Measurements from ENCODE around the gene CLEC4F.

GRCh38 chr2:70854411-70854810, 34.0 kb upstream of the CLEC4F start:
- no peak for TF ChIP-seq FOSL2 (IDR thresholded peaks at IDR 0.05; ENCODE audit: borderline replicate concordance, low read depth)
- TF ChIP-seq FOXJ3 (CRISPR knock-in tag; IDR thresholded peaks at IDR 0.05): no peak
- TF ChIP-seq CTCF (IDR thresholded peaks at IDR 0.05): no peak
- TF ChIP-seq JUND (IDR thresholded peaks at IDR 0.05): no peak
